Measurements from ENCODE around the gene COL5A2.

The COL5A2 gene

GRCh38 chr2:188984680-188985079 lies 194.9 kb downstream of the COL5A2 start:
- DNase-seq, result no peak

- DNase-seq, result no peak
Observed at GRCh38 chr2:188984065-188984491, 195.5 kb downstream of the COL5A2 start.

DNA sequence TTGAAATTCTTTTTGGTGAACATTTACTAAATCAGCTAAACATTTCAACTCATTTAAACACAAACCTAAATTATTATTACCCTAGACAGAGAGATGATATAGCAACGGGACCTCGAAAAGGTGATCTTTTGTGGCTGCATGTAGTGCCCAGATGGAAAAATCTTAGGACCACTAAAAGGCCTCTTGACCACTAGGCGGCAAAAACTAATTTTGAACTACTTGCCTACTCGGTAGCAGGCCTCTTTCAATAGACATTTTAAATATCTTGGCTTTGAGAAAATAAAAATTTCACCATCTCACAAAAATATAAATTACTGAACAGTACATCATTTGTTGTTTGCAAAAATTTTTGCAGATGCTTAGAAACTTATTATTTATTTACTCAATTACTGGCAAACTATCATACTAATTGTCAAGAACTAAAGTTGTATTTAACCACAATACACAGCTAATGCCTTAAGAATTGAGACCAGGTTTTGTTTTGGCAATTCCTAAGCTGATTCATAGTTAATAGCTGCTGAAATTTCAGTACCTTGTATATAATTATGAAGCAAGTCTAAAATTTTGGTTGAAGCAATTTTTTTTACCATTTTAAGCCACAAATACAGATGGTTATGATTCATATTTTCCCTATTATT lies 196.0 kb downstream of the COL5A2 start:
- no peak for DNase-seq

Measured in right forelimb (tissue), 1 donor.